Anterior cingulate cortex (tissue), 58 donors: Measurements from ENCODE around the gene NAA11.

Source experiments
- DNase-seq, 58 donors: peaks; one replicate each; lab custom pipeline; 2025; lab: John Stamatoyannopoulos, UW

NAA11 gene

DNA sequence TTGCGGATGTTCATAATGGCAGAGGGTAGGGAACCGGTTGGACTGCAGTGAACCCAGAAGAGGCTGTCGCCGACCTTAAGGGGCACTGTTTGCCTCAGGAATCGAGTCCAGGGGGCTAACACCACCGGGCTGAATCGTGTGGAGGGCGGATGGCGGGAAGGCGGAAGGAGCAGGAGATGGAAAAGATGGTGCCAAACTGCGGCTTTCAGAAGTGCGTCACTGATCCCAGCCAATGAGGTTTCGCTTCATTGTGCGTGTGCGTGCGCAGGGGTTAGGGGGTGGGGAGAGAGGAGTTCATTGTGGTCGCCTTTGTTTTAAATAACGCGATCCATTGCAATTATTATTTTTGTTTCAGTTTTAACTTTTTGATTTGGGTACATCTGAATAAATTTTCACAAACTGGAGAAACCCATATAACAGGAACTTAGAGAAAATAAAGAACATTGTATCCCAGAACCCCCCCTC lies at the start of gene NAA11:
Gene NAA11 (minus strand): TSS at position 198 of the 465 bp plus-strand sequence. CDS start 184 bp downstream, at position 14.
- no peak for DNase-seq

GRCh38 chr4:79370026-79370425 lies 44.2 kb upstream of the NAA11 start:
- DNase-seq, result no peak

DNA sequence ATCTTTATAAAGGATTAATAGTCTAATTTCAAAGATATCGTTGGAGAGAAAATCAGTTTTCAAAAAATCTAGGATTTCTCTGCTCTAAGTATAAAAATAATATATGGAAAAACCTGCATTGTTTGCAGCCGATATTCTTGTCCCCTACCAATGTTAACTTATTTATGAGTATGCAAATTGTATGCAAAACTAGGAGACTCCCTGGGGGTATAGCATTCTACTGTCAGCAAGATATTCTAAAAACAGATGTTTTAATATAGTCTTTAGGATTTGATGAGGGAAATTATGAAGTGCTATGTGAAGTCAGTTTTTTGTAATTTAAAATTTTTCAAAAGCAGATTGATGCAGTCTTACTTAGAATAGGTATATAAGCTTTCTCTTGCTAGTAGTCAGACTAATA lies 41.2 kb upstream of the NAA11 start:
- DNase-seq, result no peak

DNA sequence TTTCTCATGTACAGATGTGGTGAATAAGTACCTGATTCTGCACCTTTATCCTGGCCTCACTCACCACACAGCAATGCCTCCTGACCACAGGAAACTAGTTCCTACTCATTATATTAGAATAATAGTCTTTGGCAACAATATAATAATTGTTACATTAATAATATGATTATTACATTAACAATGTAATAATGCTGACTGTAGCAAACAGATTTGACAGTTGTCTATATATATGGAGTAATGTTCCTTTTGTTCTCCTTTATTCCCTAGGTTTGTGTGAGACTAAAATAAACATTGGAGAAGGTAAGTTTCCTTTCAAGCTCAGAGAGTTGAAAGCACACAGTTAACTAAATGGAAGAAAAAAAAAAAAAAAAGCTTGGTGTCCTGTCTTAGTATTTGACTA lies 40.6 kb upstream of the NAA11 start:
- DNase-seq, result no peak

GRCh38 chr4:79364061-79364460 lies 38.2 kb upstream of the NAA11 start:
- no peak for DNase-seq

DNA sequence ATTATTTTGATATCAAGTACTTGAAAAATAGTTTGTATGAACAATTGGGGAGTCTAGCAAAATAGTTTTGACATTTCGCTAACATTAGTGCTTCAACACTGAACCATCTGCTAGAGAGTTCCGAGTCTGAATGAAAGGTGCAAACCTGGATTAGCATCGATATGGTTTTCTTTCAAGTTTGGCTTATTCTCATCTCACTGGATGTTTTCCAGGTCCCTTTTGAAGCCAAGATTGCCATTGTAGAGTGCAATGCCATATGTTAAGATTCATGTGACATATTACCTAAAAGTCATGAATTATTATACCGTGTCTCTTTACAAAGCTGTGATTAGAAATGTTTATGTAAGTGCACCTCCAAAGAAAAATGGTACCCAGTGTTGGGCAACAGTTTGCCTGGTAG lies 36.8 kb upstream of the NAA11 start:
- no peak for DNase-seq

DNA sequence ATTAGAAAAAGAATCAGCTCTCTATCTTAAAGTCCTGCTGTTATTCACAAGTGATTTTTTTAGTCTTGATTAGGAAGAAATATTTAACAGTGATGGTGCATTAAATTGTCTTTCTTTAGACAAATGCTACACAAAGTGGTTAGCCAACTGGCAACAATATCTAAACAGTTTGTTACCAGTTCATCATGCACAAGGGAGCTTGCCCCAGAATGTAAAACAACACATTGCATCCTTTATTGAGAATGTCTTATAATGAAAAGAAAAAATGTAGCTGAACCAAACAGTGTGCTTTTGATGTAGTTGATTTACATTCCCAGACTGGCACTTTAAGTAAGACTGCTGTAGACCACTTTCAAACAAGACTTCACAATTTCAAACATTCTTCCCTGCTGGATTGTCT lies 34.1 kb upstream of the NAA11 start:
- no peak for DNase-seq

GRCh38 chr4:79358438-79358837 lies 32.6 kb upstream of the NAA11 start:
- no peak for DNase-seq

- DNase-seq, result no peak
Observed at GRCh38 chr4:79357365-79357764, 31.5 kb upstream of the NAA11 start.

- DNase-seq, result no peak
Observed at GRCh38 chr4:79353075-79353474, 27.2 kb upstream of the NAA11 start.

- no peak for DNase-seq
Observed at GRCh38 chr4:79348405-79348804, 22.5 kb upstream of the NAA11 start.

- DNase-seq, result no peak
Observed at GRCh38 chr4:79341893-79342653, 16.2 kb upstream of the NAA11 start.

DNA sequence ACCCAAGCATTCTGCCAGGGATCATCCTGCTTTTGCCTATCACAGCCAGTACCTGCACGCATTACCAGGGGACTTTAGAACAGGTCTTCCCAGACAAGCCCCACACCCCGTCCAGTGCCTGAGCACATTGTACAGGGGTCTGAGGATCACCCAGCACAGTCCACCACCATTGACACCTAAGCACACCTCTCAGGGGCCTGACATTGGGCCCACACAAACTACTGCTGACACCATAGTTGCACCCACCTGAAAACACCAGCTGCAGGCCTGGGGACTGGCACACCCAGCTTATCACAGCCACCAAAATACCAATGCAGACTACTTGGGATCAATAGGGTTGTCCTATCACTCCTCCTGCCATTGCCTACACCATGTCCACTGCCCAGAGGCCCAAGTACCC lies 14.7 kb upstream of the NAA11 start:
- DNase-seq, result no peak

DNA sequence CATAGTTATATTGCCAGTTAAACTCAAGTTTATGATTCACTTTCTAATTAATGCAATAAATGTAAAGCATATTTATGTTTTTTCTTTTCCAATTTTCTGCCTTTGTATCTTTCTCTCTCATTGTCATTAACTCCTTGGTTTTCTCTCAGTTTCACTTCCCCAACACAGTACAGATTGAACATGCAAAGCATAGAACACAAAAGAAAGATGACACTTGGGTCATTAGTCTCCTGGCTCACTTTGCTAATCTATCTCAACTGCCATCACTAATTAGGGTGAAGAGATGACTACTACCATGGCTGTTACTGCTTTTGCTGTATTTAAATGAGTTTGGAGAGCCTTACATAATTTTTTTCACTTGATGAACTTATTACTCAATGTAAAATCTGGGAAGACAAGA lies 12.3 kb upstream of the NAA11 start:
- DNase-seq, result no peak

GRCh38 chr4:79334783-79335182 lies 8.9 kb upstream of the NAA11 start:
- no peak for DNase-seq

GRCh38 chr4:79334341-79334740 lies 8.5 kb upstream of the NAA11 start:
- DNase-seq, result no peak

- DNase-seq, result no peak
Observed at GRCh38 chr4:79331126-79331876, 5.4 kb upstream of the NAA11 start.

- DNase-seq, result no peak
Observed at GRCh38 chr4:79330720-79331119, 4.9 kb upstream of the NAA11 start.

- no peak for DNase-seq
Observed at GRCh38 chr4:79325436-79325835, 425 bp downstream of the NAA11 start.

DNA sequence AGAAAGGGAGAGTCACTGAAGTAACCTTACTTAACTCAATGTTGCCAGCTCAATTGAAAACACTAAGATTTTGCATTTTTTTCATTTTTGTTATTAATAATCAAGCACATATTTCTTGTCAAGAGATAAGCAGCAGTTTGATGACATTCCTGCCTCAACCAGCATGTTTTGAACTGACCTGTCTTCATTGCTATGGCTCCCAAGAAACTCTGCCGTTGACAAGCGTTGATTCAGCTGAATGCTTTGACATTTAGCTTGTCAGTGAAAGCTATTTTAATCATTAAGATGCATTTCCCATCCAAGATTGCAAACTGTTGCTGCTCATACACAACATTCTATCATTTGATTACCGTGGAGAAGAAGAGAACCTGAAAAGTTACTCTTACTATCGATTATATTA lies 5.9 kb downstream of the NAA11 start:
- no peak for DNase-seq

- DNase-seq, result no peak
Observed at GRCh38 chr4:79317711-79318110, 8.2 kb downstream of the NAA11 start.

GRCh38 chr4:79315891-79316290 lies 10.0 kb downstream of the NAA11 start:
- DNase-seq, result no peak
